ENCODE data around the gene CABLES1.

CABLES1 gene

GRCh38 chr18:23163786-23164533 is 28.7 kb downstream of the CABLES1 start:
- Histone ChIP-seq H3K4me3 (ENCODE audit: low read depth, low read length) (no peak overlapping the region), H3K36me3 (no peaks in the 10 kb centered on the region), H3K27me3 (ENCODE audit: insufficient read depth, low read depth, severe bottlenecking) (no peaks in the 10 kb centered on the region), H3K9me3 (ENCODE audit: severe bottlenecking) (no peaks in the 10 kb centered on the region), H3K27ac (no peak overlapping the region)
- no peak for DNase-seq
- TF ChIP-seq CTCF (IDR thresholded peaks at IDR 0.05; ENCODE audit: low read depth, low read length) = no peak

- no peaks in the 10 kb centered on the region for H3K36me3 ChIP-seq
- H3K27ac ChIP-seq = no peak overlapping the region
- H3K9me3 ChIP-seq (ENCODE audit: severe bottlenecking) = no peaks in the 10 kb centered on the region
- TF ChIP-seq CTCF (IDR thresholded peaks at IDR 0.05; ENCODE audit: low read depth, low read length) = no peak
- H3K4me3 ChIP-seq (ENCODE audit: low read depth, low read length) = no peak overlapping the region
- H3K27me3 ChIP-seq (ENCODE audit: insufficient read depth, low read depth, severe bottlenecking) = no peaks in the 10 kb centered on the region
- DNase-seq = no peak
These were observed 30.2 kb downstream of the CABLES1 start for GRCh38 chr18:23165271-23166068.

- Histone ChIP-seq H3K9me3 (ENCODE audit: severe bottlenecking) (no peaks in the 10 kb centered on the region), H3K36me3 (no peaks in the 10 kb centered on the region), H3K4me3 (ENCODE audit: low read depth, low read length) (no peak overlapping the region), H3K27ac (no peak overlapping the region), H3K27me3 (ENCODE audit: insufficient read depth, low read depth, severe bottlenecking) (no peaks in the 10 kb centered on the region)
- TF ChIP-seq CTCF (IDR thresholded peaks at IDR 0.05; ENCODE audit: low read depth, low read length) = no peak
- no peak for DNase-seq
These were observed 31.7 kb downstream of the CABLES1 start for GRCh38 chr18:23166891-23167541.

- TF ChIP-seq CTCF (IDR thresholded peaks at IDR 0.05; ENCODE audit: low read depth, low read length) = no peak
- no peak overlapping the region for H3K4me3 ChIP-seq (ENCODE audit: low read depth, low read length)
- no peak overlapping the region for H3K27ac ChIP-seq
- H3K36me3 ChIP-seq = no peaks in the 10 kb centered on the region
- no peak for DNase-seq
- H3K9me3 ChIP-seq (ENCODE audit: severe bottlenecking) = no peaks in the 10 kb centered on the region
- no peaks in the 10 kb centered on the region for H3K27me3 ChIP-seq (ENCODE audit: insufficient read depth, low read depth, severe bottlenecking)
These were observed 34.4 kb downstream of the CABLES1 start for GRCh38 chr18:23169673-23170044.

GRCh38 chr18:23170137-23170536 is 34.9 kb downstream of the CABLES1 start:
- no peaks in the 10 kb centered on the region for H3K9me3 ChIP-seq (ENCODE audit: severe bottlenecking)
- H3K36me3 ChIP-seq = no peaks in the 10 kb centered on the region
- no peak for DNase-seq
- H3K27me3 ChIP-seq (ENCODE audit: insufficient read depth, low read depth, severe bottlenecking) = no peaks in the 10 kb centered on the region
- H3K4me3 ChIP-seq (ENCODE audit: low read depth, low read length) = no peak overlapping the region
- no peak overlapping the region for H3K27ac ChIP-seq
- no peak for TF ChIP-seq CTCF (IDR thresholded peaks at IDR 0.05; ENCODE audit: low read depth, low read length)

Data from WERI-Rb-1 (cell line).